ENCODE measurements around the gene HMGA1.

GRCh38 chr6:34292954-34293353 is 56.3 kb downstream of the HMGA1 start:
- TF ChIP-seq CTCF (IDR thresholded peaks at IDR 0.05) (no peak), POLR2A (IDR thresholded peaks at IDR 0.05) (no peak)

Measured in sigmoid colon (tissue), 3 donors.